Natural killer cell (primary cell): ENCODE results near the gene ADAMTSL1. TPM values are rescaled to one million over a fixed set of nuclear protein-coding genes. Genes with fewer than 3 reads are reported as not detected.

Experiments used
- ATAC-seq, 3 donors: fragments of 150-1000 bp in 2 of 3; fragments of 200-7000 bp in 1 of 3; cut with Tn5 transposase; 1 replicate in 1 of 3; 2 replicates in 2 of 3; pipeline ENCODE4 v1.10.0; 2021; ENCODE audit warnings: mild to moderate bottlenecking in 2 of 3, moderate library complexity in 2 of 3
- DNase-seq, 2 donors: peaks; one replicate each; pipeline versions ENCODE4 v3.0.0 to v3.0.0-alpha.2; 2013 to 2021; ENCODE audit warnings: mixed read lengths in 1 of 2
- H3K27ac ChIP-seq: one replicate; pipeline ENCODE4 v1.5.1; 2013; ENCODE audit warnings: mild to moderate bottlenecking, low read length
- H3K27me3 ChIP-seq: one replicate; pipeline ENCODE4 v1.6.1; 2013; ENCODE audit warnings: low read length; ENCODE audit not compliant: control insufficient read depth, insufficient read depth
- H3K36me3 ChIP-seq: one replicate; pipeline ENCODE4 v1.6.1; 2013; ENCODE audit warnings: low read length; ENCODE audit not compliant: control insufficient read depth, insufficient read depth
- H3K4me1 ChIP-seq: one replicate; pipeline ENCODE4 v1.6.1; 2013; ENCODE audit warnings: low read length; ENCODE audit not compliant: control insufficient read depth, insufficient read depth
- H3K4me3 ChIP-seq: one replicate; pipeline ENCODE4 v1.5.1; 2013; ENCODE audit warnings: low read length
- H3K9me3 ChIP-seq: one replicate; pipeline ENCODE4 v1.6.1; 2013; ENCODE audit warnings: low read length; ENCODE audit not compliant: control insufficient read depth, insufficient read depth
- H3K27ac Mint-ChIP-seq, 2 donors: one replicate each; pipeline ENCODE4 v1.8.0; 2022; ENCODE audit warnings: mild to moderate bottlenecking in 2 of 2, mixed read lengths in 2 of 2, moderate library complexity in 1 of 2
- H3K27me3 Mint-ChIP-seq, 2 donors: one replicate each; pipeline ENCODE4 v1.8.0; 2022; ENCODE audit warnings: low read depth in 2 of 2, mixed read lengths in 2 of 2
- H3K36me3 Mint-ChIP-seq: one replicate; pipeline ENCODE4 v1.8.0; 2022; ENCODE audit warnings: mixed read lengths
- H3K4me1 Mint-ChIP-seq, 2 donors: one replicate each; pipeline ENCODE4 v1.8.0; 2022; ENCODE audit warnings: mixed read lengths in 2 of 2
- H3K4me3 Mint-ChIP-seq: one replicate; pipeline ENCODE4 v1.8.0; 2022; ENCODE audit warnings: mild to moderate bottlenecking, moderate library complexity, mixed read lengths
- H3K9me3 Mint-ChIP-seq, 2 donors: one replicate each; pipeline ENCODE4 v1.8.0; 2022; ENCODE audit warnings: mixed read lengths in 2 of 2
- WGBS: methylation state at CpG from one replicate; pipeline ENCODE4 v1.1.7; 2013; ENCODE audit warnings: missing lambda C conversion rate; ENCODE audit not compliant: insufficient coverage; 5-methylcytosine and 5-hydroxymethylcytosine counted together
- intact Hi-C: fragments of 100-400 bp; cut with micrococcal nuclease; formaldehyde crosslinking; loops from one replicate; pipeline ENCODE4 v1.14.2; 2022
- total RNA-seq, 4 donors: library from RNA; stranded (reverse); fragments of 120-200 nt in 1 of 4; gene quantifications; one replicate each; pipeline versions ENCODE4 v1.2.3 to v1.2.4, GENCODE V29; 2013 to 2022
- TF ChIP-seq, protein P1 (sequence below): fragments of 200-600 bp; IDR thresholded peaks from one replicate; pipeline ENCODE4 v1.8.0; 2022; ENCODE audit warnings: antibody characterized with exemption

ADAMTSL1 gene
- total RNA-seq, 3 donors from 2014 or later (not counting 1 experiment from before 2014, with no cell fraction given): not detected

DNA sequence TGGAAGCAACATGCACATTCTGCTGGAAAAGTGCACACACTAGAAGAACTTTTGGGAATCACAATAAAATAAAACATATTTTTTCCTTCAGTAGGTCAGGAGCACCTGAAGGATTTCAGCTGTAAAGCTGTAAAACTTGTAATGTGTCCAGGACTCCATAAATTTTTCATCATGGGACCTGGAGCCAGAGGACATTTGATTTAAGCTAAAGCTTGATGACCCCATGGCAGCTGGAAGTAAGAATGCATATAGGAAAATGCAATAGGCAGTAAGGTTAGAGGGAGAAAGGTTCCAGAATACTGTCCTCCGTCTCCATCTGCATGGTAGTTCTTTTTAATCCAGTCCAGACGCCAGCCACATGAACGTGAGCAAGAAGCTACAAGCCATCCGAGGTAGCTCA, 166.0 kb downstream of the ADAMTSL1 start:
- whole genome bisulfite sequencing: 92% methylated on average over 4 of the region's 4 CpGs
- DNase-seq: no peak
- intact Hi-C loops: no loop called here
- H3K36me3 ChIP-seq: no peaks in the 10 kb centered on the region
- H3K9me3 ChIP-seq: no peaks in the 10 kb centered on the region
- TF ChIP-seq, protein P1, sequence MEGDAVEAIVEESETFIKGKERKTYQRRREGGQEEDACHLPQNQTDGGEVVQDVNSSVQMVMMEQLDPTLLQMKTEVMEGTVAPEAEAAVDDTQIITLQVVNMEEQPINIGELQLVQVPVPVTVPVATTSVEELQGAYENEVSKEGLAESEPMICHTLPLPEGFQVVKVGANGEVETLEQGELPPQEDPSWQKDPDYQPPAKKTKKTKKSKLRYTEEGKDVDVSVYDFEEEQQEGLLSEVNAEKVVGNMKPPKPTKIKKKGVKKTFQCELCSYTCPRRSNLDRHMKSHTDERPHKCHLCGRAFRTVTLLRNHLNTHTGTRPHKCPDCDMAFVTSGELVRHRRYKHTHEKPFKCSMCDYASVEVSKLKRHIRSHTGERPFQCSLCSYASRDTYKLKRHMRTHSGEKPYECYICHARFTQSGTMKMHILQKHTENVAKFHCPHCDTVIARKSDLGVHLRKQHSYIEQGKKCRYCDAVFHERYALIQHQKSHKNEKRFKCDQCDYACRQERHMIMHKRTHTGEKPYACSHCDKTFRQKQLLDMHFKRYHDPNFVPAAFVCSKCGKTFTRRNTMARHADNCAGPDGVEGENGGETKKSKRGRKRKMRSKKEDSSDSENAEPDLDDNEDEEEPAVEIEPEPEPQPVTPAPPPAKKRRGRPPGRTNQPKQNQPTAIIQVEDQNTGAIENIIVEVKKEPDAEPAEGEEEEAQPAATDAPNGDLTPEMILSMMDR: no peak
- no peaks in the 10 kb centered on the region for H3K36me3 Mint-ChIP-seq
- no peaks in the 10 kb centered on the region for H3K27me3 ChIP-seq
- no peak for ATAC-seq
- no peaks in the 10 kb centered on the region for H3K4me1 ChIP-seq
- no peaks in the 10 kb centered on the region for H3K27me3 Mint-ChIP-seq
- H3K4me3 Mint-ChIP-seq: no peak overlapping the region
- H3K4me3 ChIP-seq: no peak overlapping the region
- H3K27ac Mint-ChIP-seq: no peak overlapping the region
- no peak overlapping the region for H3K27ac ChIP-seq
- H3K9me3 Mint-ChIP-seq: peaks cover 3 to 4% of the 10 kb centered on the region in 2 donors
- no peaks in the 10 kb centered on the region for H3K4me1 Mint-ChIP-seq

DNA sequence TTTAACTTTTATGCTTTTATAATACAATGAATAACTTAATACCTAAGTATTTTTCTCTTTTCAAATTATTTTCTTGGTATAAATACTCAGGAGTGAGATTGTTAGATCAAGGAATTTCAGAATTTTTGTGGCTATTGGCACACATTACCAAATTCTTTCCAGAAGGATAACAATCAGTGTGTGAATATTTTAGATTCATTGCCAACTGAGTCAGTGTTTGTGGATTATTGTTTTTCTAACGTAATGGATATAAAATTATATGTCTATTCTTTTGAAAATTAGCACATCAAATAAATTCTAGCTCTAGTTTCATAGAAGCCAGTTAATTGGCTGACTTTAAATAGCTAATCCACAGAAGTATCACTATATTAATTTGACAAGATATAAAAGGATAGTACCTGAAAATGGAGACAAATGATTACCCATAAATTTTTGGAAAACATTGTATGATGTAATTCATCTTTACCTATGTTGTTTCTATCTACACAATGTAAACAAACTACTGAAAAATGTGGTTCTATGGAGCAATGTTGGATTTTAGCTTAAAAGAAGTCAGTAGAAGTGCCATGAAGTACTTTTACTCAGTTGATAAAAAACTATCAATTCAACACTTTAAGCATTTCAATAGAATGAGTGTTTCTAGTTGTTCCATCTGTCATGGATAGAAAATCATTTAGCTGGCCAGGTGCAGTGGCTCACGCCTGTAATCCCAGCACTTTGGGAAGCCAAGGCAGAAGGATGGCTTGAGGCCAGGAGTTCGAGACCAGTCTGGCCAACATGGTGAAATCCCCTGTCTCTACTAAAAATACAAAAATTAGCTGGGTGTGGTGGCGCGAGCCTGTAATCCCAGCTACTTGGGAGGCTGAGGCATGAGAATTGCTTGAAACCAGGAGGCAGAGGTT, 185.1 kb downstream of the ADAMTSL1 start:
- no peak for ATAC-seq
- no peak for DNase-seq
- Mint-ChIP-seq H3K4me3 (no peak overlapping the region), H3K4me1 (no peaks in the 10 kb centered on the region), H3K9me3 (no peaks in the 10 kb centered on the region), H3K27ac (no peak overlapping the region), H3K36me3 (no peaks in the 10 kb centered on the region), H3K27me3 (no peaks in the 10 kb centered on the region)
- H3K4me3 ChIP-seq: no peak overlapping the region
- intact Hi-C loops: no loop called here
- no peaks in the 10 kb centered on the region for H3K4me1 ChIP-seq
- no peaks in the 10 kb centered on the region for H3K36me3 ChIP-seq
- no peak overlapping the region for H3K27ac ChIP-seq
- H3K27me3 ChIP-seq: no peaks in the 10 kb centered on the region
- TF ChIP-seq, protein P1: no peak
- no peaks in the 10 kb centered on the region for H3K9me3 ChIP-seq
- WGBS: 87% methylated on average over 4 of the region's 5 CpGs

DNA sequence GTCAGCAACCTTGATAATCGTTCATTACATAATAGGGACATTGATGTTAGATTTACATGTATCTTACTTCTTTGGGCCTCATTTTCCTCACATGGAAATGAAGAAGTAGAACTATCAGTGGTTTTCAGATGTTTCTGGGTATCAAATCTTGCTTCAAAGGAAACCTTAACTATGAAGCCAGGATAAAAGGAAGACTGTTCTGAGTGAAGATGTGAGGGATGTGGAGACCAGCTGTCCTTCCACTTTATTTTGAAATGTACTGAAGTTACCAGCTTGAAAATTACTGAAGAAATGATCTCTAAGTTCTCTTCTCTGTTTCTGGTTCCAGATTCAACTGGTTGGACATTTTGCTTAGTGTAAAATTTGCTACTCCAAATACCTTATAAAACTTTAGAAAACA, 186.0 kb downstream of the ADAMTSL1 start:
- Mint-ChIP-seq H3K27me3 (no peaks in the 10 kb centered on the region), H3K4me3 (no peak overlapping the region), H3K4me1 (no peaks in the 10 kb centered on the region), H3K9me3 (no peaks in the 10 kb centered on the region), H3K36me3 (no peaks in the 10 kb centered on the region), H3K27ac (no peak overlapping the region)
- no peaks in the 10 kb centered on the region for H3K27me3 ChIP-seq
- no peak for ATAC-seq
- WGBS: 100% methylated on average over 1 of the region's 1 CpG
- no peak overlapping the region for H3K4me3 ChIP-seq
- DNase-seq: no peak
- TF ChIP-seq, protein P1: no peak
- no peak overlapping the region for H3K27ac ChIP-seq
- H3K4me1 ChIP-seq: no peaks in the 10 kb centered on the region
- no peaks in the 10 kb centered on the region for H3K9me3 ChIP-seq
- H3K36me3 ChIP-seq: no peaks in the 10 kb centered on the region
- intact Hi-C loops: no loop called here
